ENCODE measurements around the gene DRC7.

- no peak for TF ChIP-seq CHD2 (IDR thresholded peaks at IDR 0.05; ENCODE audit: low read depth, low read length)
- TF ChIP-seq, protein P1, sequence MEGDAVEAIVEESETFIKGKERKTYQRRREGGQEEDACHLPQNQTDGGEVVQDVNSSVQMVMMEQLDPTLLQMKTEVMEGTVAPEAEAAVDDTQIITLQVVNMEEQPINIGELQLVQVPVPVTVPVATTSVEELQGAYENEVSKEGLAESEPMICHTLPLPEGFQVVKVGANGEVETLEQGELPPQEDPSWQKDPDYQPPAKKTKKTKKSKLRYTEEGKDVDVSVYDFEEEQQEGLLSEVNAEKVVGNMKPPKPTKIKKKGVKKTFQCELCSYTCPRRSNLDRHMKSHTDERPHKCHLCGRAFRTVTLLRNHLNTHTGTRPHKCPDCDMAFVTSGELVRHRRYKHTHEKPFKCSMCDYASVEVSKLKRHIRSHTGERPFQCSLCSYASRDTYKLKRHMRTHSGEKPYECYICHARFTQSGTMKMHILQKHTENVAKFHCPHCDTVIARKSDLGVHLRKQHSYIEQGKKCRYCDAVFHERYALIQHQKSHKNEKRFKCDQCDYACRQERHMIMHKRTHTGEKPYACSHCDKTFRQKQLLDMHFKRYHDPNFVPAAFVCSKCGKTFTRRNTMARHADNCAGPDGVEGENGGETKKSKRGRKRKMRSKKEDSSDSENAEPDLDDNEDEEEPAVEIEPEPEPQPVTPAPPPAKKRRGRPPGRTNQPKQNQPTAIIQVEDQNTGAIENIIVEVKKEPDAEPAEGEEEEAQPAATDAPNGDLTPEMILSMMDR (IDR thresholded peaks at IDR 0.05 in 2 of 3, conservative IDR thresholded peaks at IDR 0.05 in 1 of 3; ENCODE audit: insufficient read depth in 2 of 3, low read depth in 1 of 3, low read length in 3 of 3): no peak
- no peak for TF ChIP-seq HDAC2 (IDR thresholded peaks at IDR 0.05)
- no peak for TF ChIP-seq FOXM1 (IDR thresholded peaks at IDR 0.05; ENCODE audit: low read depth)
- TF ChIP-seq FOXM1 (CRISPR knock-in tag; IDR thresholded peaks at IDR 0.05; ENCODE audit: low read depth): no peak
Observed at GRCh38 chr16:57696240-57696639, 1.6 kb downstream of the DRC7 start.
